TTC549 (cell line): Measurements from ENCODE around the gene CEP295NL.
"Not testable (repeated sequence)": the region's sequence is repeated elsewhere in the genome, so short reads cannot be mapped to it uniquely, and the experiment has no call there.

Experiments
- FAIRE-seq: peaks from 2 replicates; lab custom pipeline; 2012; peaks lifted over from hg19 to GRCh38; lab: Jason Lieb, UNC

CEP295NL gene

GRCh38 chr17:78905116-78905515, 2.1 kb upstream of the CEP295NL start:
- FAIRE-seq: no peak

DNA sequence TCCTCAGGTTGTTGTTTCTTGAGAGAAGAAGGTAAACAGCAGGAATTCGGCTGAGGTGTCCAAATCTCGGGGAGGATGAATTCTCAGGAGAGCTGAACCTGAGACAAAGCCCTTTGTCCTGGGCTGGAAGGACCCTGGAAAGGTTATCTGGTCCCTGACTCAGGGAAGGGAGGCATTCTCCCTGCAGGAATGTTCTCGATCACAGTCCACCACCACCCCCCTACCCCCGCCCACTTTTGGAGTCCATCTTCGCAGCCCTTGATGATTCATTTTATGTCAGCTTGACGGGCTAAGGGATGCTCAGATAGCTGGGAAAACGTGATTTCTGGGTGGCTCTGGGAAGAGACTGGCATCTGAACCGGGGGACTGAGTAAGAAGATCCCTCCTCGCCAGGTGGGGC, 1.4 kb upstream of the CEP295NL start:
- FAIRE-seq: no peak

DNA sequence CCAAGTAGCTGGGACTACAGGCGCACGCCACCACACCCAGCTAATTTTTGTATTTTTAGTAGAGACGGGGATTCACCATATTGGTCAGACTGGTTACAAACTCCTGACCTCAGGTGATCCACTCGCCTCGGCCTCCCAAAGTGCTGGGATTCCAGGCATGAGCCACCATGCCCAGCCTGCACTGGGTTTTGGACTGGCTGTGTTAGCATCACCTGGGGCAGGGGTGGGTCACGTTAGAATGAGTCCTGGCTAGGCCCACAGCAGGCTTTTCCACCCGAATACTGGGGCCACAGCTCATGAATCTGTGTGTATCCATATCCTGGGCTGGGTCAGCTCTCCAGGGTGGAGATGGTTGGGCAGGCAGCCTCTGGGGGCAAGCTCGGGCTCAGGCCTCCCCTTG, 770 bp downstream of the CEP295NL start:
- FAIRE-seq: not testable (repeated sequence)

- FAIRE-seq: no peak
Measured at GRCh38 chr17:78901806-78902205, 1.2 kb downstream of the CEP295NL start.

DNA sequence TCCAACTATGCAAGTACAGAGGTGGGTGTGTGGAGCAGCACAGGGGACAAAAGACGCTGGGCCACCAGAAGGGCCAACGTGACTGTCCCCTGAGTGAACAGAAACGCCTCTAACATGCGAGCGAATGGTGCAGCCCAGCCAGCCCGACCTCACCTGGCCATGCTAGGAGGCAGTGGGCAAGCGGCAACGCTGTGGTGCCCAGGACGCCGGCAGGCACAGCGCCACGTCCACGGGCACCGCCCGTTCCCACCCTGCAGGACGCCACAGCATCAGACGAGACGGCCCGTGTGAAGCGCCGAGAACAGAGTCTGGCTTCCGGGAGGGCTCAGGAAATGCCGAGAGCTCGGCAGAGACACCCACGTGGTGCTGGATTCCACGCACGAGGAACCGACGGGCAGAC, 2.2 kb downstream of the CEP295NL start:
- no peak for FAIRE-seq

DNA sequence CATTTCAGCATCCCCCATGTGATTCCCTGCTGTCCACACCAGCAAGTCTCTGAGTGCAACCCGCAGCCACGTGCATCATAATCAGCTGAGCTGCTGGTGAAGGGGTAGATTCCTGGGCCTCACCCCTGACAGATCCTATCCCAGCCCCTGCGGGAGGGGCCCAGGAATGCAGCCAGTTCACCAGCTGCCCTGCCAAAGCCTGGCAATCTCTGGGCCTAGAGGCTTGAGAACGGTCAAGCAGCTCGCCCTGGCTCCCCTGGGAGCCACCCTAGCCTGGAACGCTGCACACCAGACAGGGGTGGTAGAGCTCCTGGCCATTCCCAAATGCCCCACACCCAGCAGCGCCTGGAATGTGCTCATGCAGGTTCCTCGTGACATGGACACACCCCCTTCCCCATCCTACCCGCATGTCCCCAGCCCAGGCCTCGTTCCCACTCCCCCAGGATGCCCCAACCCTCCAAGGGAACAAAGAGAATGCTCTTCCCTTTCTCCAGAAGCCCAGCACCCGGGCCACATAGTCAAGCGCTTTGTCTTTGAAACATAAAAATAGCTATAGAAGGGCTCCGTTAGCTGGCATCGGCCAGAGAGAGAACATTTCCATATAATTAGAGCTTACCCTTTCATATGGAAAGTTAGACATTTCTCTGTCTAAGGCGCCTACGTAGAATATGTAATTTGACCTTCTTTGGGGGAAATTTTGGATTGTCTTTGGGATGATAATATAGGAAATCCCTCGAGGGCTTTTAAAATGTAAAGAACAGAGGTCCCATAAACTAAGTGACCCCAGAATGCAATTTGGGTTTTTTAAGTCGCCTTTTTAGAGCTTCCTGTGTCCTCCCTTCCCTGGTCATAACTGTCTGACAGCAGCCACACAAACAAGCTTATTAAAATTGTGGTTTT, 3.4 kb downstream of the CEP295NL start:
- no peak for FAIRE-seq

- FAIRE-seq: no peak
Measured at GRCh38 chr17:78898947-78899346, 4.1 kb downstream of the CEP295NL start.

DNA sequence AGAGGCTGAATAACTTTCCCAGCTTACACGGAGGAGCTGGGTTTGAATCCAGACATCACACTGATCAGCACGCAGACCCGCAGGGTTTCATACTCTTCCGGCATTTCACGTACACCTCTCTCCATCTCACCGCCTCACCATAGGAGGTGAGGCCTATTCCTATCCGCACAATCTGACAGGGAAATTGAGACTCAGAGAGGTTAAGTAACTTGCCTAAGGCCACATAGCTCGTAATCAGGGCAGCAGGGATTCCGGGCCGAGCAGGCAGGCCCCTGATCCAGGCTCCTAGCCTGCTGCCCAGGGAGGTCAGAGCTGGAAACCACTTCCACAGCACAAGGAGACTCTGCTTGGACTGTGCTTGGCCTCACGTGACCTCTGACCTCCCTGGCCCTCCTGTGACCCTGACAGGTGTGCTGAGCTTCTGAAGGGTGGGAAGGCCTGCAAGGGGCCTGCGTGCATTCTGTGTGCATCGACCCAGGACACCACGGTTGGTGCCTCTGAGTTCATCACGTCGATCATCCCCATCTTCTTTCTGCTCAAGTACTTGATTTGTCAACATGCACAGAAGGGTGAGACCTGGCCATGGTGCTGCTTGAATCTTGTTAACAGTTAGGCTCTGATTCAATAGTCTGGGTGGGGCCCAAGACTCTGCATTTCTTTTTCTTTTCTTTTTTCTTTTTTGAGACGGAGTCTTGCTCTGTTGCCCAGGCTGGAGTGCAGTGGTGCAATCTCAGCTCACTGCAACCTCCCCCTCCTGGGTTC, 4.7 kb downstream of the CEP295NL start:
- FAIRE-seq: no peak

DNA sequence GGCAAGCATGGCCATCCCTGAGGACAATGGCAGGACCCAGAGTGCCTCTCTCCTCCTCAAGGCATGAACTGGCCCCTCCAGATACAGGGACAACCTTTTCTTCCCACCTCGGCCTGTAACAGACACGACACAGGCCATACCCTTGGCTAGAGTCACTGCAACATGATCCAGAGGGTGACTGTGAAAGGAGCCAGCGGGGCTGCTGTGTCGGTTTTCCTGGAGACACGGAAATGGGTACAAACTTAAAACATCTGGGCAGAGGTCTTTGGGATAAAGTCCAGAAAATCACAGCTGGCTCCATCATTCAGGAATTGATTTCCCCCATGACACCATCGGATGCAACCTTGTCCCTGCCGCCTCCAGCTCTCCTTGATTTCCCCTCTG, 5.3 kb downstream of the CEP295NL start:
- no peak for FAIRE-seq

GRCh38 chr17:78896834-78897663, 6.0 kb downstream of the CEP295NL start:
- FAIRE-seq: no peak

DNA sequence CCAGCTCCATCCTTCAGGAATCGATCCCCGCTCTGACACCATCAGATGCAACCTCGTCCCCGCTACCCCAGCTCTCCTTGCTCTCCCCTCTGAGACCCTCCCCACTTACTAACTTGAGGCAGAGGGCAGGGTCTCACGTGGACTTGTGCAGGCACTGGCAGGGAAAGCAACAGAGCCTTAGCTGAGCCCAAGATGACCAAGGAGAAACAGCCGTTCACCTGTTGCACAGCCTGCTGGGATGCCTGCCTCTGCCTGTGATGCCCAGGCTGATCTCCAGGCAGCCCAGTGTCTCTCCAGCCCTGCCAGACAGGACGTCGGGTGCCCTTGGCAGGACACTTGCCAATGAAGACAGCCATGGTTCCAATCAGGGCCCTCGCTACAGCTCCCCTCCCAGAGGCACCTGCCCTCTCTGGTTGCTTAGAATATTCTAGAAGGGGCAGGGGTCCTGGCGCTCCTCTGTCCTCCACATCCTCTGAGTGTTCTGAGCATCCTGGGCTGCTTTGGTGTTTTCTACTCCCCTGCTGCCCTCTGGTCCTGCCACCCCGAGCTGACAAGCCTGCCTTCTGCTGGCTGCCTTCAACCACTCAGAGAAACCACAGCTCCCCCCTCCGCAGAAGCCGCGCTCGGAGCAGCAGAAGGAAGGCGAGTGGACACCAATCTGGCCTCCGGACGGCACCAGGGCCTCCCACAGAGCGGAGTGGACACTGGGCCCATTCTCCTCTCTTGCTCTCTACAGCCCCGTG, 6.7 kb downstream of the CEP295NL start:
- no peak for FAIRE-seq

GRCh38 chr17:78895322-78895721, 7.7 kb downstream of the CEP295NL start:
- FAIRE-seq: no peak

DNA sequence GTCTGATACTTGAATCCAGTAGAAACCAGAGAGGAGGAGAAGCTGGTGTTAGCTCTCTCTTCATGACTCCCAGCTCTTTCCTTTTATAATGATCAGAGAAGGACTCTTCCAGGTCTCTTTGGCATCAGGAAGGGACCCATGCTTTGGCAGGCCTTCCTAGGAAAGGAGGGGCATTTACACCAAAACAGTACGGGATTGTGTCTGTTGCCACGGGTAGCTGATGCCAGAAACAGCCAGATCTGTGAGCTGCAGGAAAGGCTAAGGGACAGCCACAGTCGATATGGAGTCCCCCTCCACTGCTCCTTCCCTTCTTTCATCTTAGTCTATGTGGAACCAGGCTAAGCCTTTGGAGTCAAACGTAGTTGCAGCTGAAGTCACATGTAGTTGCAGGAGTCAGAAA, 9.3 kb downstream of the CEP295NL start:
- FAIRE-seq: no peak

DNA sequence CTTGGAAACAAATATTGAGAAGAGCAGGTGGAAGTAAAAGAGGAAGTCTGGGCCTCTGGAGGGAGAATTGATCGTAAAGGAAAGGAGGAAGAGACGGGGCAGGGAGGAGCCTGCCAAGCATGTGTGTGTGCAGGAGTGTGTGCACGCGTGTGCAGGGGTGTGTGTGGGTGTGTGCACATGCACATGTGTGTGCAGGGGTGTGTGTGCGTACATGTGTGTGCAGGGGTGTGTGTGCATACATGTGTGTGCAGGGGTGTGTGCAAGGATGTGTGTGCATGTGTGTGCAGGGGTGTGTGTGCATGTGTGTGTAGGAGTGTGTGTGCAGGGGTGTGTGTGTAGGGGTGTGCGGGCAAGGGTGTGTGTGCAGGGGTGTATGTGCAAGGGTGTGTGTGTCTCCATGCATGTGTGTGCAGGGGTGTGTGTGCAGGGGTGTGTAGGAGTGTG, 10.0 kb downstream of the CEP295NL start:
- no peak for FAIRE-seq

DNA sequence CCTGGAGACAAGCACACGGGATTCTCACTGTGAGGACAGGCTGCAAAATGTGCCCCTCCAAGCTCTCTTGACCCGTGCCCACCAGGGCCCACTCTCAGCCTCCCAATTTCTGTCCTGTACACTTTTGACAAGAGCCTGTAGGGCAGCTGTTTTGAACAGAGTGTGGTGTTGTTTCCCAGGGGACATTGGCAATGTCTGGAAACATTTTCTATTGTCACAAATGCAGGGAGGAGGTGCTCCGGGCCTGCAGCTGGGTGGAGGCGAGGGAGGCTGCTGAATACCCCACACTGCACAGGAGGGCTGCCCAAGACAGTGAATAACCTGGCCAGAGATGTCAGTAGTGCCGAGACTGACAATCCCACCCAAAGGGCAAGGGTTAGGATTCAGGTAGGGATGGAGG, 10.5 kb downstream of the CEP295NL start:
- FAIRE-seq: no peak

DNA sequence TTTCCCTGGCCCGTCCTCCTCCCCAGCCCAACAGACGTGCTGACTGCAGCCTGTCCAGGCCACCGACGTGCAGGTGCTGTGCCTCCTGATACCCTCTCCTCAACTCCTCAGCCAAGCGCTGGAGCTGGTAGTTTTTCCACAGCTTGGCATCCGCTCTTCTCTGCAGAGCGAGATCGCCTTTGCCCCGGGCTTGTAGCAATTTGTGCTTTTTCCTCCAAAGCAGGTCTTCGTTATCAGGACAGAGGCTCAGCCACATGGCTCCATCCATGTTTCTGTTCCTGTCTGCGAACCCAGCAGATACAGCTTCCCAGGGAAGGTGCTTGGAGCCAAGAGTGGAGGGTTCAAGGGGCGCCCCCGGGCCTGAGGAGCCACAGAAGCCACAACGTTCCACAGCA, 10.9 kb downstream of the CEP295NL start:
- no peak for FAIRE-seq

DNA sequence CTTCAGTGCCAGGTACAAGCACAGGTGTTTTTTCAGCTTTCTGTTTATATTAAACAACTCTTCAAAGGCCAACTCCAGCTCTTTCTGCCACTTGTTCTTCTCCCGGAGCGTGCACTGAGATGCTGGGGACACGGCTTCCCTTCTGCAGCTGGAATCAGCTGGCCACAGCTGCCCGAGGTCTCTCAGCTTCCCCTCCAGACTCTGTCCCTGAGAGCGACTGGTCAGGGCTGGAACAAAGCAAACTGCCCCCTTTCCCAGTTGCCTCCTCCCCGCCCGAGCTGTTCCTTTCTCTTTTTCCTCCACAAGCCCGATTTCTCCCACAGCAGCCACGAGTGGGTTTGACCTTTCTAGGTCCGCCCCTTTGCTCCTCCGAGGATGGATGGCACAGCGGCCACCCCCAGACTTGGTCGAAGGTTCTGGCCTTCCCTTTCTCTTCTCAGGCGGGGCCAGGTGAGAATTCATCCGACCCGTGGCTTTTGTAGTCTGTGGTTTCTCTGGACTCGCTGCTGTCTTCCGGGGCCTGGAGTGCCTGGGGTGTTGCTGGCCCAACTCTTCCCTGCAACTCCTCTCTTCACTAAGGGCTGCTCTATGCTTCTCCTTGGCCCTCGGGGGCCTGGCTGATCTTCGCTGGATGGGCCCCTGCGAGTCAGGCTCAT, 11.5 kb downstream of the CEP295NL start:
- no peak for FAIRE-seq

- FAIRE-seq: no peak
Measured at GRCh38 chr17:78890498-78890897, 12.5 kb downstream of the CEP295NL start.

DNA sequence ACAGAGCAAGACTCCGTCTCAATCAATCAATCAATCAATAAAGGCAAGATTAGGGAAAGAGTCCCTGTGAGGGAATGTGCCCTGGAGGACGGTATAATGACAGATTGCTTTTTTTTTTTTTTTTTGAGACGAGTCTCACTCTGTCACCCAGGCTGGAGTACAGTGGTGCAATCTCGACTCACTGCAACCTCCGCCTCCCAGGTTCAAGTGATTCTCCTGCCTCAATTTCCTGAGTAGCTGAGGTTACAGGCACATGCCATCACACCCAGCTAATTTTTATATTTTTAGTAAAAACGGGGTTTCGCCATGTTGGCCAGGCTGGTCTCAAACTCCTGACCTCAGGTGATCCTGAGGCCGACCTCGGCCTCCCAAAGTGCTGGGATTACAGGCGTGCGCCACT, 12.9 kb downstream of the CEP295NL start:
- not testable (repeated sequence) for FAIRE-seq

GRCh38 chr17:78889531-78889930, 13.5 kb downstream of the CEP295NL start:
- FAIRE-seq: no peak

GRCh38 chr17:78888941-78889518, 14.0 kb downstream of the CEP295NL start:
- no peak for FAIRE-seq
